Naive thymus-derived CD4-positive, alpha-beta T cell (primary cell): Measurements from ENCODE around the gene APOD. TPM values are rescaled to one million over a fixed set of nuclear protein-coding genes. Genes with fewer than 3 reads are reported as not detected.

Experiments used
- ATAC-seq: fragments of 150-1000 bp; cut with Tn5 transposase; 2 replicates; pipeline ENCODE4 v1.10.0; 2021; ENCODE audit warnings: mild to moderate bottlenecking, moderate library complexity
- CTCF ChIA-PET: fragments of 350-600 bp; sonication (Branson Sonifier 250); formaldehyde crosslinking; loops from one replicate; lab custom pipeline; 2021; ENCODE audit warnings: antibody characterized with exemption; lab: Charles Lee
- POLR2A ChIA-PET: fragments of 350-600 bp; sonication (Branson Sonifier 250); formaldehyde crosslinking; loops from one replicate; lab custom pipeline; 2021; ENCODE audit warnings: antibody characterized with exemption, inconsistent platforms; lab: Charles Lee
- DNase-seq, 9 donors: peaks; one replicate each; pipeline versions ENCODE4 v3.0.0 to v3.0.0-alpha.2; 2020 to 2022; ENCODE audit warnings: mixed read lengths in 1 of 9
- H3K27ac ChIP-seq: one replicate; pipeline ENCODE4 v1.7.0; 2013; ENCODE audit warnings: mild to moderate bottlenecking, low read depth, low read length, moderate library complexity
- H3K27me3 ChIP-seq, 2 donors: one replicate each; pipeline ENCODE4 v1.7.0; 2013; ENCODE audit warnings: low read length in 2 of 2, mild to moderate bottlenecking in 2 of 2, moderate library complexity in 2 of 2; ENCODE audit not compliant: control insufficient read depth in 2 of 2, insufficient read depth in 2 of 2
- H3K36me3 ChIP-seq, 3 experiments: 1 replicate in 2 of 3; 2 replicates in 1 of 3; pipeline ENCODE4 v1.7.0; 2013; ENCODE audit warnings: low read length in 3 of 3, mild to moderate bottlenecking in 3 of 3, moderate library complexity in 1 of 3; ENCODE audit not compliant: insufficient read depth in 3 of 3, control insufficient read depth in 2 of 3
- H3K4me1 ChIP-seq, 2 donors: one replicate each; pipeline ENCODE4 v1.7.0; 2013; ENCODE audit warnings: low read length in 2 of 2, mild to moderate bottlenecking in 2 of 2, moderate library complexity in 1 of 2; ENCODE audit not compliant: control insufficient read depth in 2 of 2, insufficient read depth in 2 of 2
- H3K4me3 ChIP-seq: 2 replicates; pipeline ENCODE4 v1.7.0; 2013; ENCODE audit warnings: mild to moderate bottlenecking, low read length
- H3K9me3 ChIP-seq, 3 experiments: 1 replicate in 2 of 3; 2 replicates in 1 of 3; pipeline ENCODE4 v1.7.0; 2013; ENCODE audit warnings: low read length in 3 of 3; ENCODE audit not compliant: control insufficient read depth in 2 of 3
- H3K27ac Mint-ChIP-seq, 9 donors: one replicate each; pipeline ENCODE4 v1.8.0; 2020 to 2022; ENCODE audit warnings: mixed read lengths in 9 of 9, mild to moderate bottlenecking in 8 of 9, moderate library complexity in 5 of 9, inconsistent platforms in 2 of 9
- H3K27me3 Mint-ChIP-seq, 5 donors: one replicate each; pipeline ENCODE4 v1.8.0; 2021 to 2022; ENCODE audit warnings: mixed read lengths in 5 of 5, mild to moderate bottlenecking in 1 of 5
- H3K36me3 Mint-ChIP-seq, 5 donors: one replicate each; pipeline ENCODE4 v1.8.0; 2020 to 2022; ENCODE audit warnings: mixed read lengths in 5 of 5, mild to moderate bottlenecking in 3 of 5, inconsistent platforms in 1 of 5
- H3K4me1 Mint-ChIP-seq, 7 donors: one replicate each; pipeline ENCODE4 v1.8.0; 2020 to 2022; ENCODE audit warnings: mixed read lengths in 7 of 7, mild to moderate bottlenecking in 3 of 7, inconsistent platforms in 1 of 7
- H3K4me3 Mint-ChIP-seq, 10 donors: one replicate each; pipeline ENCODE4 v1.8.0; 2020 to 2022; ENCODE audit warnings: mild to moderate bottlenecking in 10 of 10, mixed read lengths in 10 of 10, moderate library complexity in 6 of 10, inconsistent platforms in 2 of 10
- H3K9me3 Mint-ChIP-seq, 11 donors: one replicate each; pipeline ENCODE4 v1.8.0; 2020 to 2022; ENCODE audit warnings: mixed read lengths in 11 of 11, mild to moderate bottlenecking in 4 of 11, inconsistent platforms in 1 of 11, moderate library complexity in 1 of 11
- intact Hi-C, 2 donors: fragments of 100-400 bp; cut with micrococcal nuclease; formaldehyde crosslinking; loops; one replicate each; pipeline ENCODE4 v1.15.1; 2023
- polyA plus RNA-seq, 2 donors: library from polyadenylated mRNA; unstranded; fragments of 300-500 nt; fragmentation: Illumina TruSeq; gene quantifications; one replicate each; pipeline ENCODE4 v1.2.3, GENCODE V29; 2021
- total RNA-seq, 6 experiments: library from RNA in 5 of 6; stranded (reverse) in 5 of 6; gene quantifications; 1 replicate in 5 of 6; 2 replicates in 1 of 6; pipeline ENCODE4 v1.2.3 and lab custom pipeline; 2021 to 2026

APOD gene
- total and polyA plus RNA-seq, 7 experiments from 2014 or later, result 0.56 TPM; not detected in 6

- intact Hi-C loops, result loop anchor here in 1 of 2 donors (10.0 kb wide), 2 partner anchors 1063 to 1197 kb away; partner anchors contain the start of gene ATP13A3
- ATAC-seq, result no peak
- Mint-ChIP-seq H3K27me3 (no peaks in the 10 kb centered on the region), H3K36me3 (peaks cover 0 to 3% (median 0%) of the 10 kb centered on the region in 5 donors), H3K4me3 (peak overlapping the region; percentile 63 to 98 (median 81)), H3K27ac (peak overlapping the region; percentile 57 to 99 (median 97)), H3K9me3 (peaks cover 0 to 2% (median 0%) of the 10 kb centered on the region in 11 donors), H3K4me1 (peaks cover 50 to 92% (median 86%) of the 10 kb centered on the region in 7 donors)
- Histone ChIP-seq H3K4me1 (peaks cover 75 to 79% of the 10 kb centered on the region in 2 donors), H3K9me3 (no peaks in the 10 kb centered on the region), H3K36me3 (peaks cover 0 to 2% (median 0%) of the 10 kb centered on the region in 3 experiments), H3K27me3 (no peaks in the 10 kb centered on the region), H3K4me3 (peak overlapping the region; percentile 46), H3K27ac (peak overlapping the region; percentile 69)
- POLR2A ChIA-PET, result no interaction called here
- CTCF ChIA-PET, result interaction anchor here (1.5 kb wide), 1 partner anchor 25 kb away, joined by 6 read pairs; no protein-coding TSS in a partner anchor
- no peak for DNase-seq
These were observed 35.7 kb downstream of the APOD start for GRCh38 chr3:195548006-195548405.

- H3K27me3 ChIP-seq, result no peaks in the 10 kb centered on the region
- H3K36me3 Mint-ChIP-seq, result peaks cover 0 to 8% (median under 1%) of the 10 kb centered on the region in 5 donors
- POLR2A ChIA-PET, result interaction anchor here (0.6 to 10.9 kb wide), 8 partner anchors 8 to 304 kb away, joined by 3 to 224 read pairs (median 4); partner anchors contain the start of gene XXYLT1
- H3K4me3 ChIP-seq, result peak overlapping the region; percentile 46
- peaks cover 56 to 66% of the 10 kb centered on the region in 2 donors for H3K4me1 ChIP-seq
- CTCF ChIA-PET, result interaction anchor here (1.0 to 2.1 kb wide), 4 partner anchors 8 to 276 kb away, joined by 3 to 10 read pairs (median 4); no protein-coding TSS in a partner anchor
- H3K27ac Mint-ChIP-seq, result peak overlapping the region; percentile 89 to 99 (median 97)
- no peaks in the 10 kb centered on the region for H3K27me3 Mint-ChIP-seq
- peak overlapping the region; percentile 52 for H3K27ac ChIP-seq
- peak overlapping the region; percentile 89 to 98 (median 93) for H3K4me3 Mint-ChIP-seq
- H3K9me3 Mint-ChIP-seq, result peaks cover 0 to 2% (median 0%) of the 10 kb centered on the region in 11 donors
- no peaks in the 10 kb centered on the region for H3K9me3 ChIP-seq
- DNase-seq (peak in 2 of 9 donors; percentile 33 to 38), ATAC-seq (no peak)
- intact Hi-C loops, result loop anchor here in 1 of 2 donors (10.0 kb wide), 2 partner anchors 1061 to 1199 kb away; partner anchors contain the start of gene ATP13A3
- peaks cover 0 to 9% (median 0%) of the 10 kb centered on the region in 3 experiments for H3K36me3 ChIP-seq
- peaks cover 44 to 73% (median 69%) of the 10 kb centered on the region in 7 donors for H3K4me1 Mint-ChIP-seq
These were observed 37.6 kb downstream of the APOD start for GRCh38 chr3:195546130-195546560.

- Mint-ChIP-seq H3K4me3 (peak overlapping the region; percentile 89 to 98 (median 93)), H3K4me1 (peaks cover 48 to 73% (median 69%) of the 10 kb centered on the region in 7 donors), H3K9me3 (peaks cover 0 to 2% (median 0%) of the 10 kb centered on the region in 11 donors), H3K27me3 (no peaks in the 10 kb centered on the region), H3K36me3 (peaks cover 0 to 16% (median 13%) of the 10 kb centered on the region in 5 donors), H3K27ac (peak overlapping the region; percentile 92 to 99 (median 97))
- POLR2A ChIA-PET, result interaction anchor here (3.2 to 10.9 kb wide), 3 partner anchors 9 to 21 kb away, joined by 21 to 224 read pairs (median 37); no protein-coding TSS in a partner anchor
- intact Hi-C loops, result loop anchor here (5.0 to 10.0 kb wide), 3 partner anchors 872 to 1200 kb away; partner anchors contain the start of genes LSG1 (in 2 of the 2) and ATP13A3 (in 1 of the 2)
- DNase-seq, result no peak
- peaks cover 0 to 13% (median 6%) of the 10 kb centered on the region in 3 experiments for H3K36me3 ChIP-seq
- CTCF ChIA-PET, result interaction anchor here (0.7 to 3.5 kb wide), 4 partner anchors 10 to 22 kb away, joined by 3 to 14 read pairs (median 6); no protein-coding TSS in a partner anchor
- no peak for ATAC-seq
- no peaks in the 10 kb centered on the region for H3K27me3 ChIP-seq
- H3K4me3 ChIP-seq, result peak overlapping the region; percentile 63
- H3K9me3 ChIP-seq, result no peaks in the 10 kb centered on the region
- peaks cover 49 to 66% of the 10 kb centered on the region in 2 donors for H3K4me1 ChIP-seq
- H3K27ac ChIP-seq, result peak overlapping the region; percentile 98
These were observed 39.1 kb downstream of the APOD start for GRCh38 chr3:195544634-195545033.

- no peak for ATAC-seq
- POLR2A ChIA-PET, result interaction anchor here (3.2 to 10.9 kb wide), 3 partner anchors 10 to 21 kb away, joined by 21 to 224 read pairs (median 37); no protein-coding TSS in a partner anchor
- Mint-ChIP-seq H3K36me3 (peaks cover 0 to 21% (median 17%) of the 10 kb centered on the region in 5 donors), H3K27ac (peak overlapping the region; percentile 92 to 99 (median 97)), H3K9me3 (peaks cover 0 to 2% (median 0%) of the 10 kb centered on the region in 11 donors), H3K27me3 (no peaks in the 10 kb centered on the region), H3K4me1 (peaks cover 53 to 77% (median 73%) of the 10 kb centered on the region in 7 donors), H3K4me3 (peak overlapping the region; percentile 89 to 98 (median 93))
- intact Hi-C loops, result loop anchor here (5.0 to 10.0 kb wide), 3 partner anchors 872 to 1201 kb away; partner anchors contain the start of genes LSG1 (in 2 of the 2) and ATP13A3 (in 1 of the 2)
- peaks cover 49 to 66% of the 10 kb centered on the region in 2 donors for H3K4me1 ChIP-seq
- peak overlapping the region; percentile 63 for H3K4me3 ChIP-seq
- H3K27me3 ChIP-seq, result no peaks in the 10 kb centered on the region
- DNase-seq, result no peak
- peaks cover 0 to 13% (median 6%) of the 10 kb centered on the region in 3 experiments for H3K36me3 ChIP-seq
- CTCF ChIA-PET, result interaction anchor here (0.7 to 3.5 kb wide), 3 partner anchors 11 to 21 kb away, joined by 3 to 14 read pairs (median 3); no protein-coding TSS in a partner anchor
- H3K9me3 ChIP-seq, result no peaks in the 10 kb centered on the region
- peak overlapping the region; percentile 98 for H3K27ac ChIP-seq
These were observed 39.6 kb downstream of the APOD start for GRCh38 chr3:195544230-195544536.

GRCh38 chr3:195543500-195544229, 40.1 kb downstream of the APOD start:
- Histone ChIP-seq H3K4me1 (peaks cover 45 to 66% of the 10 kb centered on the region in 2 donors), H3K9me3 (no peaks in the 10 kb centered on the region), H3K27me3 (no peaks in the 10 kb centered on the region), H3K36me3 (peaks cover 0 to 13% (median 6%) of the 10 kb centered on the region in 3 experiments), H3K4me3 (peak overlapping the region; percentile 63), H3K27ac (peak overlapping the region; percentile 98)
- Mint-ChIP-seq H3K27me3 (no peaks in the 10 kb centered on the region), H3K27ac (peak overlapping the region; percentile 92 to 99 (median 97)), H3K4me1 (peaks cover 53 to 77% (median 74%) of the 10 kb centered on the region in 7 donors), H3K36me3 (peaks cover 0 to 26% (median 20%) of the 10 kb centered on the region in 5 donors), H3K4me3 (peak overlapping the region; percentile 89 to 98 (median 93)), H3K9me3 (peaks cover 0 to 2% (median 0%) of the 10 kb centered on the region in 11 donors)
- intact Hi-C loops, result loop anchor here (1.0 to 10.0 kb wide), 11 partner anchors 13 to 1201 kb away; partner anchors contain the start of genes ACAP2 (in 2 of the 2), ATP13A3 (in 2 of the 2), LSG1 (in 2 of the 2) and XXYLT1 (in 2 of the 2)
- POLR2A ChIA-PET, result interaction anchor here (0.7 to 10.9 kb wide), 11 partner anchors 10 to 871 kb away, joined by 3 to 224 read pairs (median 12); partner anchors contain the start of genes ACAP2, LSG1, TNK2 and XXYLT1
- CTCF ChIA-PET, result interaction anchor here (0.6 to 3.5 kb wide), 6 partner anchors 11 to 357 kb away, joined by 3 to 14 read pairs (median 3); partner anchors contain the start of gene XXYLT1
- DNase-seq (peak in 1 of 9 donors; percentile 35), ATAC-seq (peak; percentile 1)
